Endothelial cell of umbilical vein (primary cell): ENCODE results near the gene ITGB2. TPM values are rescaled to one million over a fixed set of nuclear protein-coding genes. Genes with fewer than 3 reads are reported as not detected.

ENCODE experiments used
- BruUV-seq: library from RNA; stranded (reverse); fragments of 400-500 nt; replicated peaks from 2 replicates; lab custom pipeline; 2021; lab: Mats Ljungman, UMichigan
- CTCF ChIA-PET: fragments of 300-600, 350-600 bp; sonication (Branson Sonifier 250); formaldehyde crosslinking; loops from one replicate; lab custom pipeline; 2021; ENCODE audit warnings: antibody characterized with exemption, inconsistent platforms; lab: Charles Lee
- POLR2A ChIA-PET: fragments of 300-600, 350-600 bp; sonication (Branson Sonifier 250); formaldehyde crosslinking; loops from one replicate; lab custom pipeline; 2021; ENCODE audit warnings: antibody characterized with exemption, inconsistent platforms; lab: Charles Lee
- DNase-seq: peaks from one replicate; pipeline ENCODE4 v3.0.0-alpha.2; 2011; ENCODE audit warnings: low read depth, low spot score
- FAIRE-seq: peaks from 2 replicates; lab custom pipeline; 2011; peaks lifted over from hg19 to GRCh38; lab: Jason Lieb, UNC
- H2AFZ ChIP-seq: 2 replicates; pipeline ENCODE4 v1.6.0; 2012; ENCODE audit warnings: low read depth, low read length, control low read depth, inconsistent platforms
- H3K27ac ChIP-seq: 2 replicates; pipeline ENCODE4 v1.5.1; 2011; ENCODE audit warnings: low read depth, mild to moderate bottlenecking, control low read depth, low read length, moderate library complexity; ENCODE audit not compliant: insufficient read depth
- H3K27me3 ChIP-seq, 2 experiments: 2 replicates each; pipeline versions ENCODE4 v1.6.0 to v1.6.1; 2011; ENCODE audit warnings: low read length in 2 of 2, mixed read lengths in 1 of 2; ENCODE audit not compliant: control insufficient read depth in 2 of 2, insufficient read depth in 2 of 2
- H3K36me3 ChIP-seq, 2 experiments: 2 replicates in 1 of 2; 3 replicates in 1 of 2; pipeline ENCODE4 v1.5.1; 2011; ENCODE audit warnings: low read length in 2 of 2, mild to moderate bottlenecking in 1 of 2, moderate library complexity in 1 of 2; ENCODE audit not compliant: control insufficient read depth in 2 of 2, insufficient read depth in 2 of 2; ENCODE audit errors: extremely low read depth in 1 of 2
- H3K4me1 ChIP-seq: 3 replicates; pipeline ENCODE4 v1.5.1; 2011; ENCODE audit warnings: mild to moderate bottlenecking, low read length; ENCODE audit not compliant: control insufficient read depth, insufficient read depth; ENCODE audit errors: extremely low read depth
- H3K4me2 ChIP-seq: 2 replicates; pipeline ENCODE4 v1.6.1; 2011; ENCODE audit warnings: low read length, control low read depth, mixed read lengths; ENCODE audit not compliant: insufficient read depth
- H3K4me3 ChIP-seq, 3 experiments: fragments of 200-600 bp in 1 of 3; sonication (generic), shearing (Covaris generic) in 1 of 3; replicated peaks in 1 of 3; 2 replicates each; pipeline ENCODE4 v1.5.1; 2011 to 2016; ENCODE audit warnings: control low read depth in 3 of 3, low read length in 3 of 3, mild to moderate bottlenecking in 2 of 3, inconsistent platforms in 1 of 3, low read depth in 1 of 3, moderate library complexity in 1 of 3; ENCODE audit not compliant: insufficient read depth in 1 of 3
- H3K79me2 ChIP-seq: 2 replicates; pipeline ENCODE4 v1.6.0; 2012; ENCODE audit warnings: low read length, inconsistent platforms; ENCODE audit not compliant: control insufficient read depth, insufficient read depth
- H3K9ac ChIP-seq: replicated peaks from 2 replicates; pipeline ENCODE3; 2011; ENCODE audit warnings: low read length, control low read depth; ENCODE audit not compliant: insufficient read depth; ENCODE audit errors: extremely low read depth
- H3K9me1 ChIP-seq: replicated peaks from 3 replicates; pipeline ENCODE4 v1.6.0; 2011; ENCODE audit warnings: mild to moderate bottlenecking, low read length; ENCODE audit not compliant: control insufficient read depth, insufficient read depth; ENCODE audit errors: extremely low read depth
- H3K9me3 ChIP-seq: replicated peaks from 2 replicates; pipeline ENCODE4 v1.5.1; 2012; ENCODE audit warnings: low read length, inconsistent platforms; ENCODE audit not compliant: control insufficient read depth, insufficient read depth
- H4K20me1 ChIP-seq: replicated peaks from 2 replicates; pipeline ENCODE3; 2011; ENCODE audit warnings: mild to moderate bottlenecking, low read length; ENCODE audit not compliant: control insufficient read depth, insufficient read depth; ENCODE audit errors: extremely low read depth
- EZH2 ChIP-seq: IDR thresholded peaks from 2 replicates; pipeline ENCODE4 v1.6.1; 2012; ENCODE audit warnings: borderline replicate concordance, low read depth, mild to moderate bottlenecking, moderate library complexity, low read length, inconsistent platforms; ENCODE audit not compliant: severe bottlenecking
- FOS ChIP-seq: IDR thresholded peaks from 2 replicates; pipeline ENCODE4 v1.6.1; 2011; ENCODE audit warnings: mild to moderate bottlenecking, low read length, moderate library complexity, borderline replicate concordance; ENCODE audit not compliant: insufficient read depth
- GATA2 ChIP-seq: IDR thresholded peaks from 2 replicates; pipeline ENCODE4 v1.7.0; 2011; ENCODE audit warnings: low read depth, mild to moderate bottlenecking, moderate library complexity, mixed read lengths, low read length; ENCODE audit not compliant: insufficient read length, insufficient read depth
- JUN ChIP-seq: IDR thresholded peaks from 2 replicates; pipeline ENCODE4 v1.6.1; 2011; ENCODE audit warnings: borderline replicate concordance, low read depth; ENCODE audit not compliant: insufficient read length, insufficient read depth
- MYC ChIP-seq: IDR thresholded peaks from one replicate; pipeline ENCODE4 v1.6.1; 2011; ENCODE audit warnings: mild to moderate bottlenecking, low read depth, low read length
- POLR2A ChIP-seq: IDR thresholded peaks from 2 replicates; pipeline ENCODE4 v1.6.1; 2012; ENCODE audit warnings: low read depth, mild to moderate bottlenecking, control low read depth, low read length
- POLR2AphosphoS5 ChIP-seq: IDR thresholded peaks from 2 replicates; pipeline ENCODE4 v1.6.1; 2012; ENCODE audit warnings: low read depth, mild to moderate bottlenecking, control low read depth, low read length, moderate library complexity; ENCODE audit not compliant: insufficient read depth
- dilution Hi-C: fragments of 300-500 bp; cut with MboI; formaldehyde crosslinking; loops from one replicate; pipeline ENCODE4 v1.15.0; 2019; ENCODE audit warnings: low sequenced_read_pairs; ENCODE audit not compliant: extremely low pct_ligation_motif_present
- intact Hi-C: fragments of 100-400 bp; cut with micrococcal nuclease; formaldehyde crosslinking; loops from one replicate; pipeline ENCODE4 v1.10.0; 2022
- polyA plus RNA-seq, 4 experiments: library from polyadenylated mRNA; depleted of rRNA in 3 of 4; stranded (reverse) in 3 of 4; unstranded in 1 of 4; fragments of >200 nt; gene quantifications; 2 replicates each; pipeline versions ENCODE4 v1.2.1 to v1.2.3, GENCODE V29; 2011 to 2012; ENCODE audit warnings: missing spikeins in 1 of 4
- total RNA-seq: library from RNA; stranded (reverse); gene quantifications from 2 replicates; pipeline ENCODE4 v1.2.3, GENCODE V29; 2021
- TF ChIP-seq, protein P1 (sequence below), 2 donors: IDR thresholded peaks; 1 replicate in 1 of 2; 2 replicates in 1 of 2; pipeline ENCODE4 v1.5.1; 2011; ENCODE audit warnings: low read length in 2 of 2, mild to moderate bottlenecking in 2 of 2, moderate library complexity in 2 of 2, control low read depth in 1 of 2, inconsistent platforms in 1 of 2, low read depth in 1 of 2; ENCODE audit not compliant: insufficient read depth in 1 of 2; ENCODE audit errors: extremely low read depth in 1 of 2
- TF ChIP-seq, protein P2 (sequence below): IDR thresholded peaks from 2 replicates; pipeline ENCODE4 v1.6.1; 2011; ENCODE audit not compliant: insufficient read depth, insufficient read length

ITGB2 gene
- total and polyA plus RNA-seq, 2 donors (not counting 3 experiments of a cell fraction or from before 2014, with no cell fraction given): 0.39 to 0.91 TPM

DNA sequence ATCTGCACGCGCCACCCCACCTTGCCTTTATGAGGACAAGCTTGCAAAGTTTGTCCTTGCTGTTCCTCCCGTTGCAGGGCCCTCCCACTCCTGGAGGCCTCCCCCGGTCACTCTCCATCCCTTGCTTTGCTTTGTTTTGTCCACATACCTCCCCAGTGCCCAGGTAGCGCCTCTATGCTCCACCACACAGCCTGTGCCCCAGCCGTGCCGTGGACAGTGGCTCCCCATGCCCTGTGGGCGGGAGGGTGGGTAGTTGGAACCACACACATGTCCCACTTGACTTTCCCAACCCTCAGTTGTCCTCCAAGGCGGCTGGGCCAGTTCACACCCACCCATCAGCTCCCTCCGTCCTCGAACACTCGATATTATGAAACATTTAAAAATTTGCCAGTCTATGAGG is 43.7 kb upstream of the ITGB2 start:
- Histone ChIP-seq H3K27me3 (no peaks in the 10 kb centered on the region), H3K4me2 (no peak overlapping the region), H3K9me3 (no peaks in the 10 kb centered on the region), H4K20me1 (no peaks in the 10 kb centered on the region), H3K4me3 (no peak overlapping the region), H3K79me2 (peaks cover 14% of the 10 kb centered on the region), H3K36me3 (peaks cover 5 to 17% of the 10 kb centered on the region in 2 experiments), H3K9ac (no peak overlapping the region), H3K9me1 (no peaks in the 10 kb centered on the region), H3K4me1 (peaks cover 31% of the 10 kb centered on the region), H2AFZ (no peak overlapping the region), H3K27ac (no peak overlapping the region)
- FAIRE-seq (no peak), DNase-seq (no peak)
- ChIA-PET POLR2A (no interaction called here), CTCF (interaction anchor here (1.9 to 6.1 kb wide), 4 partner anchors 10 to 173 kb away, joined by 8 to 52 read pairs (median 26); no protein-coding TSS in a partner anchor)
- no TSS peak for BruUV-seq
- dilution Hi-C loops: no loop called here
- TF ChIP-seq GATA2: no peak
- TF ChIP-seq, protein P1, sequence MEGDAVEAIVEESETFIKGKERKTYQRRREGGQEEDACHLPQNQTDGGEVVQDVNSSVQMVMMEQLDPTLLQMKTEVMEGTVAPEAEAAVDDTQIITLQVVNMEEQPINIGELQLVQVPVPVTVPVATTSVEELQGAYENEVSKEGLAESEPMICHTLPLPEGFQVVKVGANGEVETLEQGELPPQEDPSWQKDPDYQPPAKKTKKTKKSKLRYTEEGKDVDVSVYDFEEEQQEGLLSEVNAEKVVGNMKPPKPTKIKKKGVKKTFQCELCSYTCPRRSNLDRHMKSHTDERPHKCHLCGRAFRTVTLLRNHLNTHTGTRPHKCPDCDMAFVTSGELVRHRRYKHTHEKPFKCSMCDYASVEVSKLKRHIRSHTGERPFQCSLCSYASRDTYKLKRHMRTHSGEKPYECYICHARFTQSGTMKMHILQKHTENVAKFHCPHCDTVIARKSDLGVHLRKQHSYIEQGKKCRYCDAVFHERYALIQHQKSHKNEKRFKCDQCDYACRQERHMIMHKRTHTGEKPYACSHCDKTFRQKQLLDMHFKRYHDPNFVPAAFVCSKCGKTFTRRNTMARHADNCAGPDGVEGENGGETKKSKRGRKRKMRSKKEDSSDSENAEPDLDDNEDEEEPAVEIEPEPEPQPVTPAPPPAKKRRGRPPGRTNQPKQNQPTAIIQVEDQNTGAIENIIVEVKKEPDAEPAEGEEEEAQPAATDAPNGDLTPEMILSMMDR (IDR thresholded peaks at IDR 0.05; ENCODE audit: extremely low read depth in 1 of 2, insufficient read depth in 1 of 2, low read depth in 1 of 2, low read length in 2 of 2): no peak
- no peak for TF ChIP-seq FOS
- TF ChIP-seq POLR2AphosphoS5: no peak
- no peak for TF ChIP-seq EZH2
- no peak for TF ChIP-seq POLR2A
- no peak for TF ChIP-seq MYC
- TF ChIP-seq, protein P2, sequence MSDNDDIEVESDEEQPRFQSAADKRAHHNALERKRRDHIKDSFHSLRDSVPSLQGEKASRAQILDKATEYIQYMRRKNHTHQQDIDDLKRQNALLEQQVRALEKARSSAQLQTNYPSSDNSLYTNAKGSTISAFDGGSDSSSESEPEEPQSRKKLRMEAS: no peak
- TF ChIP-seq JUN: no peak
- intact Hi-C loops: no loop called here
